ENCODE results near the gene CCDC6.

CCDC6 gene

DNA sequence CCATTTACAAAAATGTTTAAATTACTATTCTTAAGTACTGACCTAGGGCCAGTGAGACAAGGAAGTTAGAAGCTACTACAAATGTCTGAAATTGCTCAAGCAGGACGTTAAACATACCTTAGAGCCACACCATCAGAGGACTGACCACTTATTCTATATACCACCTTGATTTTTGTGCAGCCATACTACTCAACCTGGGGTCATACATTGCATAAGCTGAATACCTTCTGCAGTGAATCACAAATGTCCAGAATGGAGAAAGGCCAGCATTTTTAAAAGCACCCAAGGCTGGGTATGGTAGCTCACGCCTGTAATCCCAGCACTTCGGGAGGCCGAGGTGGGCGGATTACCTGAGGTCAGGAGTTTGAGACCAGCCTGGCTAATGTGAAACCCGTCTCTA, 131.9 kb downstream of the CCDC6 start:
- DNase-seq = no peak
- Histone ChIP-seq H3K4me1 (ENCODE audit: control extremely low read depth in 1 of 4, control insufficient read depth in 4 of 4, insufficient read depth in 4 of 4, low read length in 3 of 4) (no peaks in the 10 kb centered on the region), H3K9me3 (ENCODE audit: control extremely low read depth in 1 of 5, control insufficient read depth in 4 of 5, insufficient read depth in 2 of 5, low read depth in 1 of 5, low read length in 4 of 5) (peaks cover 0 to 7% (median 2%) of the 10 kb centered on the region in 5 experiments), H3K36me3 (ENCODE audit: control insufficient read depth in 4 of 4, insufficient read depth in 4 of 4, low read length in 3 of 4) (no peaks in the 10 kb centered on the region), H3K27ac (ENCODE audit: insufficient read depth in 1 of 2, low read depth in 1 of 2, low read length in 2 of 2, poor library complexity in 1 of 2, severe bottlenecking in 2 of 2) (no peak overlapping the region), H3K4me3 (ENCODE audit: control insufficient read depth in 1 of 7, extremely low read depth in 1 of 7, insufficient read depth in 4 of 7, low read depth in 2 of 7, low read length in 6 of 7) (no peak overlapping the region), H3K27me3 (replicated peaks in 2 of 5; ENCODE audit: control insufficient read depth in 4 of 5, insufficient read depth in 5 of 5, low read length in 4 of 5) (no peaks in the 10 kb centered on the region)
- CTCF ChIA-PET = interaction anchor here (1.5 kb wide), 1 partner anchor 11 kb away, joined by 4 read pairs; no protein-coding TSS in a partner anchor
- POLR2A ChIA-PET = interaction anchor here (0.6 kb wide), 1 partner anchor 20 kb away, joined by 3 read pairs; no protein-coding TSS in a partner anchor
- 98% methylated on average over 6 of the region's 6 CpGs for WGBS (ENCODE audit: insufficient coverage)

DNA sequence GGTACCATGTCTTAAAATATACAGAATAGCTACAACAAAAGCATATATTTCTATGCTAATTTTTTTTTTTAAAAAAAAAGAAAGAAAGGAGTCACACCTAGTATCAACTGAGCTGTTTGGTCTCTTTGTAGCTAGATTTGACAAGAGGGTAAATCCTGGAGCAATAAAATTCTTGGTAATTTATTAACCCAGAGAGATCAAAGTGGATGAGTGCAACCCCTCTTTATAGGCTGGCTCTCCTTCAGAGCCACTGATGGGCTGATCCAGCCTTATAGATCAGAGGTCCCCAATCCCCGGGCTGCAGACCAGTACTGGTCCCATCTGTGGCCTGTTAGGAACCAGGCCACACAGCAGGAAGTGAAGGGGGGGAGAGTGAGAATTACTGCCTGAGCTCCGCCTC, 133.3 kb downstream of the CCDC6 start:
- ChIA-PET POLR2A (no interaction called here), CTCF (interaction anchor here (0.6 to 1.5 kb wide), 2 partner anchors 13 to 103 kb away, joined by 3 to 4 read pairs; no protein-coding TSS in a partner anchor)
- no peak for DNase-seq
- H3K4me3 ChIP-seq (ENCODE audit: control insufficient read depth in 1 of 7, extremely low read depth in 1 of 7, insufficient read depth in 4 of 7, low read depth in 2 of 7, low read length in 6 of 7) = no peak overlapping the region
- no peak overlapping the region for H3K27ac ChIP-seq (ENCODE audit: insufficient read depth in 1 of 2, low read depth in 1 of 2, low read length in 2 of 2, poor library complexity in 1 of 2, severe bottlenecking in 2 of 2)
- no peaks in the 10 kb centered on the region for H3K4me1 ChIP-seq (ENCODE audit: control extremely low read depth in 1 of 4, control insufficient read depth in 4 of 4, insufficient read depth in 4 of 4, low read length in 3 of 4)
- WGBS (ENCODE audit: insufficient coverage) = 100% methylated on average over 1 of the region's 2 CpGs
- peaks cover 0 to 7% (median 2%) of the 10 kb centered on the region in 5 experiments for H3K9me3 ChIP-seq (ENCODE audit: control extremely low read depth in 1 of 5, control insufficient read depth in 4 of 5, insufficient read depth in 2 of 5, low read depth in 1 of 5, low read length in 4 of 5)
- H3K27me3 ChIP-seq (replicated peaks in 2 of 5; ENCODE audit: control insufficient read depth in 4 of 5, insufficient read depth in 5 of 5, low read length in 4 of 5) = no peaks in the 10 kb centered on the region
- H3K36me3 ChIP-seq (ENCODE audit: control insufficient read depth in 4 of 4, insufficient read depth in 4 of 4, low read length in 3 of 4) = no peaks in the 10 kb centered on the region

DNA sequence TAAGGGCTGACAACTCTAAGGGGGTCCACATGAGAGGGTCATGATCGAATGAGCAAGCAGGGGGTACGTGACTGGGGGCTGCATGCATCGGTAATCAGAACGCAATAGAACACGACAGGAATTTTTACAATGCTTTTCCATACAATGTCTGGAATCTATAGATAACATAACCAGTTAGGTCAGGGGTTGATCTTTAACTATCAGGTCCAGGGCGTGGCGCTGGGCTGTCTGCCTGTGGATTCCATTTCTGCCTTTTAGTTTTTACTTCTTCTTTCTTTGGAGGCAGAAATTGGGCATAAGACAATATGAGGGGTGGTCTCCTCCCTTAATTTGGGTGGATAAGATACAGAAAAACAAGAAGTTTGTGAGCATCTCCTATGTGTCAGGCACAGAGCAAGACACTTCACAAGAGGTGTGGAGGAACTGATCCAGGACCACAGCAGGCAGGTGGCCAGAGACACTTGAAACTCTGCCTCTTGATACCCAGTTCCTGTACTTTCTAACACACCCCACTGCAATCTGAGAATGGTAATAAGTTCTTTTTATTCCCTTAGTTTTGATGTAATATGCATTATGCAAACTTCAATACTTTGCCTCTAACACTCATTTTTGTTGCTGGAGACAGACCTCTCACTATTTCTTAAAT, 135.1 kb downstream of the CCDC6 start:
- Histone ChIP-seq H3K36me3 (ENCODE audit: control insufficient read depth in 4 of 4, insufficient read depth in 4 of 4, low read length in 3 of 4) (no peaks in the 10 kb centered on the region), H3K9me3 (ENCODE audit: control extremely low read depth in 1 of 5, control insufficient read depth in 4 of 5, insufficient read depth in 2 of 5, low read depth in 1 of 5, low read length in 4 of 5) (peaks cover 0 to 3% (median 0%) of the 10 kb centered on the region in 5 experiments), H3K27ac (ENCODE audit: insufficient read depth in 1 of 2, low read depth in 1 of 2, low read length in 2 of 2, poor library complexity in 1 of 2, severe bottlenecking in 2 of 2) (no peak overlapping the region), H3K27me3 (replicated peaks in 2 of 5; ENCODE audit: control insufficient read depth in 4 of 5, insufficient read depth in 5 of 5, low read length in 4 of 5) (no peaks in the 10 kb centered on the region), H3K4me1 (ENCODE audit: control extremely low read depth in 1 of 4, control insufficient read depth in 4 of 4, insufficient read depth in 4 of 4, low read length in 3 of 4) (no peaks in the 10 kb centered on the region), H3K4me3 (ENCODE audit: control insufficient read depth in 1 of 7, extremely low read depth in 1 of 7, insufficient read depth in 4 of 7, low read depth in 2 of 7, low read length in 6 of 7) (no peak overlapping the region)
- ChIA-PET POLR2A (no interaction called here), CTCF (interaction anchor here (0.6 kb wide), 1 partner anchor 11 kb away, joined by 3 read pairs; no protein-coding TSS in a partner anchor)
- 100% methylated on average over 5 of the region's 7 CpGs for WGBS (ENCODE audit: insufficient coverage)
- DNase-seq = no peak

DNA sequence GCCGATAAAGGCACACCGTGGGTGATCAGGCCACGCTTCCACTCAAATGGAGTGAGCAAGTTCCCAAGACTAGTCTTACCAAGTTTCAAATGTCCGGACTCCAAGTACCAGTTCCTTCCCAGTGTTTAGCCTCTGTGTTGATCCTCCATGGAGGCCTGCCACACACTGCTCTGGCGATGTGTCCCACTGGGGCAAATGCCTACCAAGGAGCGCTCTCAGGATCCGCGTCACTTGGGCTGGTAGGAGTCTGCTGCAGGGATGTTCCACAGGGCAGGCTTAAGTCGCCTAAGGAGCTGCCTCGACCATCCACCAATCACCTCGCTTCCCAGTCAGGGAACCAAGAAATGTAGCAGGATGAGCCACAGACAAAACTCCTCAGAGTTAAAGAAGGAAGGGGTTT, 135.7 kb downstream of the CCDC6 start:
- Histone ChIP-seq H3K27me3 (replicated peaks in 2 of 5; ENCODE audit: control insufficient read depth in 4 of 5, insufficient read depth in 5 of 5, low read length in 4 of 5) (no peaks in the 10 kb centered on the region), H3K36me3 (ENCODE audit: control insufficient read depth in 4 of 4, insufficient read depth in 4 of 4, low read length in 3 of 4) (no peaks in the 10 kb centered on the region), H3K4me1 (ENCODE audit: control extremely low read depth in 1 of 4, control insufficient read depth in 4 of 4, insufficient read depth in 4 of 4, low read length in 3 of 4) (no peaks in the 10 kb centered on the region), H3K9me3 (ENCODE audit: control extremely low read depth in 1 of 5, control insufficient read depth in 4 of 5, insufficient read depth in 2 of 5, low read depth in 1 of 5, low read length in 4 of 5) (peaks cover 0 to 3% (median 0%) of the 10 kb centered on the region in 5 experiments), H3K4me3 (ENCODE audit: control insufficient read depth in 1 of 7, extremely low read depth in 1 of 7, insufficient read depth in 4 of 7, low read depth in 2 of 7, low read length in 6 of 7) (no peak overlapping the region), H3K27ac (ENCODE audit: insufficient read depth in 1 of 2, low read depth in 1 of 2, low read length in 2 of 2, poor library complexity in 1 of 2, severe bottlenecking in 2 of 2) (no peak overlapping the region)
- ChIA-PET POLR2A (no interaction called here), CTCF (no interaction called here)
- WGBS (ENCODE audit: insufficient coverage) = 96% methylated on average over 11 of the region's 11 CpGs
- no peak for DNase-seq

DNA sequence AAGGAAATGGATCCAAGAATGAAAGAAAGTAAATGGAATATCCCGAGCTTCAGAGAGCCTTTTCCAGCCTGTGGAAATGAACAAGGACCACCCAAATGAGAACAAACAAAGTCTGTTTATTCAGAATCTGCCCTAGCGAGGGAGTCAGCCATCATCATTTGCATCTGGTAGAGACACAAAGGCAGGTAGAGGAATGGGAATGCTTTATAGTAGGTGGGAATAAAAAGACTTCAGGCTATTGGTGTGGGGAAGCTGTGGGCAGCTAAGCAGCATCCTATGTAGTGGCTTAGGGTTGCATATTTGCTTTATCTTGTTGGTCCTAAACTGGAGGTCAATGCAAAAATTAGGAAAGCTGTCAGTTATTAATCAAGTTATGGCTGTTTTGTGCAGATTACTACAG, 143.9 kb downstream of the CCDC6 start:
- H3K9me3 ChIP-seq (ENCODE audit: control extremely low read depth in 1 of 5, control insufficient read depth in 4 of 5, insufficient read depth in 2 of 5, low read depth in 1 of 5, low read length in 4 of 5) = peaks cover 0 to 3% (median 0%) of the 10 kb centered on the region in 5 experiments
- ChIA-PET POLR2A (no interaction called here), CTCF (no interaction called here)
- H3K36me3 ChIP-seq (ENCODE audit: control insufficient read depth in 4 of 4, insufficient read depth in 4 of 4, low read length in 3 of 4) = no peaks in the 10 kb centered on the region
- no peak for DNase-seq
- H3K4me3 ChIP-seq (ENCODE audit: control insufficient read depth in 1 of 7, extremely low read depth in 1 of 7, insufficient read depth in 4 of 7, low read depth in 2 of 7, low read length in 6 of 7) = no peak overlapping the region
- H3K4me1 ChIP-seq (ENCODE audit: control extremely low read depth in 1 of 4, control insufficient read depth in 4 of 4, insufficient read depth in 4 of 4, low read length in 3 of 4) = no peaks in the 10 kb centered on the region
- no peak overlapping the region for H3K27ac ChIP-seq (ENCODE audit: insufficient read depth in 1 of 2, low read depth in 1 of 2, low read length in 2 of 2, poor library complexity in 1 of 2, severe bottlenecking in 2 of 2)
- H3K27me3 ChIP-seq (replicated peaks in 2 of 5; ENCODE audit: control insufficient read depth in 4 of 5, insufficient read depth in 5 of 5, low read length in 4 of 5) = no peaks in the 10 kb centered on the region
- 88% methylated on average over 1 of the region's 2 CpGs for WGBS (ENCODE audit: insufficient coverage)

DNA sequence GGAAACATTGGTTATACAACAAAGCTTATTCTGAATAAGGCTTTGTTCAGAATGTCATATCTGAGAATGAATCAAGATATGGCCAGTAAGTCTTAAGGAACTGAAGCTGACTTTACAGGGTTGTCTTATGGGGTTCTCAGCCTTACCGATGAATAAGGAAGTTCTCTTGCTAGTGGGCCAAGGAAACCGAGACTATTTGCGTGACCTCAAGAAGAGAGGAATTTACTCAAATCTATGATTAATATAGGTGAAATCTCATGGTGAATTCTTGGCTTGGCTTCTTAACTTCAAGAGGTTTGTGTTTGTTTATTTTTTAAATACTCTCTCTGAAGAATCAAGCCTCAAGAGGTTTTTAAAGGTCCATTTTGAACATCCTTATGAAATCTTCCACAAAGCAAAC, 148.4 kb downstream of the CCDC6 start:
- CTCF ChIA-PET = no interaction called here
- POLR2A ChIA-PET = no interaction called here
- Histone ChIP-seq H3K36me3 (ENCODE audit: control insufficient read depth in 4 of 4, insufficient read depth in 4 of 4, low read length in 3 of 4) (no peaks in the 10 kb centered on the region), H3K27ac (ENCODE audit: insufficient read depth in 1 of 2, low read depth in 1 of 2, low read length in 2 of 2, poor library complexity in 1 of 2, severe bottlenecking in 2 of 2) (no peak overlapping the region), H3K4me1 (ENCODE audit: control extremely low read depth in 1 of 4, control insufficient read depth in 4 of 4, insufficient read depth in 4 of 4, low read length in 3 of 4) (no peaks in the 10 kb centered on the region), H3K27me3 (replicated peaks in 2 of 5; ENCODE audit: control insufficient read depth in 4 of 5, insufficient read depth in 5 of 5, low read length in 4 of 5) (no peaks in the 10 kb centered on the region), H3K4me3 (ENCODE audit: control insufficient read depth in 1 of 7, extremely low read depth in 1 of 7, insufficient read depth in 4 of 7, low read depth in 2 of 7, low read length in 6 of 7) (no peak overlapping the region), H3K9me3 (ENCODE audit: control extremely low read depth in 1 of 5, control insufficient read depth in 4 of 5, insufficient read depth in 2 of 5, low read depth in 1 of 5, low read length in 4 of 5) (peaks cover 0 to 3% (median 0%) of the 10 kb centered on the region in 5 experiments)
- DNase-seq = no peak
- WGBS (ENCODE audit: insufficient coverage) = 100% methylated on average over 1 of the region's 3 CpGs

DNA sequence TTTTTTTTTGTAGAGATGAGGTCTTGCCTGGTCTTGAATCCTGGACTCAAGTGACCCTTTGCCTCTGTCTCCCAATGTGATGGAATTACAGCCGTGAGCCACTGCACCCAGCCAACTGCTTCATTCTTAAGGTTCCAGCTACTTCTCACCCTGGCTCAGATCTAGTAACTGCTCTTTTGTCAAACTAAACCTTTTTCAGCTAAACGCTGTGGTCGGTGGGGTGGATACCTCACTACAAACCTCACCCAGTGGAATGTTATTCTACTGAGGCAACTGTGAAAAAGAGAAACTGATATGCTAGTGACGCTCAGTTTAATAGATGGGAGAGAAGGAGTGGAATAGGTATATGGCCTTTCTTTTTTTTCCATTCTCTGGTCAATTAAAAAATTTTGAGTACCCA, 151.4 kb downstream of the CCDC6 start:
- Histone ChIP-seq H3K9me3 (ENCODE audit: control extremely low read depth in 1 of 5, control insufficient read depth in 4 of 5, insufficient read depth in 2 of 5, low read depth in 1 of 5, low read length in 4 of 5) (peaks cover 0 to 3% (median 0%) of the 10 kb centered on the region in 5 experiments), H3K4me3 (ENCODE audit: control insufficient read depth in 1 of 7, extremely low read depth in 1 of 7, insufficient read depth in 4 of 7, low read depth in 2 of 7, low read length in 6 of 7) (no peak overlapping the region), H3K27me3 (replicated peaks in 2 of 5; ENCODE audit: control insufficient read depth in 4 of 5, insufficient read depth in 5 of 5, low read length in 4 of 5) (no peaks in the 10 kb centered on the region), H3K4me1 (ENCODE audit: control extremely low read depth in 1 of 4, control insufficient read depth in 4 of 4, insufficient read depth in 4 of 4, low read length in 3 of 4) (no peaks in the 10 kb centered on the region), H3K36me3 (ENCODE audit: control insufficient read depth in 4 of 4, insufficient read depth in 4 of 4, low read length in 3 of 4) (no peaks in the 10 kb centered on the region), H3K27ac (ENCODE audit: insufficient read depth in 1 of 2, low read depth in 1 of 2, low read length in 2 of 2, poor library complexity in 1 of 2, severe bottlenecking in 2 of 2) (no peak overlapping the region)
- CTCF ChIA-PET = no interaction called here
- 100% methylated on average over 3 of the region's 4 CpGs for WGBS (ENCODE audit: insufficient coverage)
- POLR2A ChIA-PET = interaction anchor here (0.6 kb wide), 1 partner anchor 19 kb away, joined by 3 read pairs; no protein-coding TSS in a partner anchor
- DNase-seq = no peak
